Measurements from ENCODE around the gene DNAH10.

Gene DNAH10

GRCh38 chr12:123912415-123913380, 150.6 kb downstream of the DNAH10 start:
- TF ChIP-seq, protein P1, sequence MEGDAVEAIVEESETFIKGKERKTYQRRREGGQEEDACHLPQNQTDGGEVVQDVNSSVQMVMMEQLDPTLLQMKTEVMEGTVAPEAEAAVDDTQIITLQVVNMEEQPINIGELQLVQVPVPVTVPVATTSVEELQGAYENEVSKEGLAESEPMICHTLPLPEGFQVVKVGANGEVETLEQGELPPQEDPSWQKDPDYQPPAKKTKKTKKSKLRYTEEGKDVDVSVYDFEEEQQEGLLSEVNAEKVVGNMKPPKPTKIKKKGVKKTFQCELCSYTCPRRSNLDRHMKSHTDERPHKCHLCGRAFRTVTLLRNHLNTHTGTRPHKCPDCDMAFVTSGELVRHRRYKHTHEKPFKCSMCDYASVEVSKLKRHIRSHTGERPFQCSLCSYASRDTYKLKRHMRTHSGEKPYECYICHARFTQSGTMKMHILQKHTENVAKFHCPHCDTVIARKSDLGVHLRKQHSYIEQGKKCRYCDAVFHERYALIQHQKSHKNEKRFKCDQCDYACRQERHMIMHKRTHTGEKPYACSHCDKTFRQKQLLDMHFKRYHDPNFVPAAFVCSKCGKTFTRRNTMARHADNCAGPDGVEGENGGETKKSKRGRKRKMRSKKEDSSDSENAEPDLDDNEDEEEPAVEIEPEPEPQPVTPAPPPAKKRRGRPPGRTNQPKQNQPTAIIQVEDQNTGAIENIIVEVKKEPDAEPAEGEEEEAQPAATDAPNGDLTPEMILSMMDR (IDR thresholded peaks at IDR 0.05; ENCODE audit: low read depth, low read length), result no peak
- no peak for DNase-seq (ENCODE audit: low read depth in 2 of 2)
- no peak overlapping the region for H3K4me3 ChIP-seq (replicated peaks in 1 of 2; ENCODE audit: low read depth in 2 of 2, low read length in 2 of 2)

DNA sequence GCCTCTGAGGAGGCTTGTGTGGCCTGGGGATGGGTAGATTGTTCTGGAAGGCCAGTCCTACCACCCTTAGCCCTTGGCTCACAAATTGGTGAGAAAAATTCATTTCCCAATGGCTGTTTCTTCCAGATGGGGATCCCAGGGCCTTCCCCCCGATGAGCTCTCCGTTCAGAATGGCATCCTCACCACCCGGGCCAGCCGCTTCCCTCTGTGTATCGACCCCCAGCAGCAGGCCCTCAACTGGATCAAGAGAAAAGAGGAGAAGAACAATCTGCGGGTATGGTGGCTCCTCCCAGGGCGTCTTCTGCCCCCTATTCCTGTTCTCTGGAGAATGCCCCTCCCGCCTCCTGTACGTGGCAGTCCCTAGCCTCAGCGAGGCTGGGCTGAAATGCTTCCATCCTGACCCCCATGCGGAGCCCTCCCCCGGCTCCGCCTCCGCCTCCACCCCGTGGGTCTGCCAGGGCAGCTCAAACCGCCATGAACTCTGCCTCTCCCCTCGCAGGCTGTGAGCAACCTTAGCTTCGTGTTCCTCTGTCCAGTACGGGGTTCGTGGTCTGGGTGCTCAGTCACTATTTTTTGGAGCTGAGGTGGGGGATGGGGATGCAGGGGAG, 152.7 kb downstream of the DNAH10 start:
- TF ChIP-seq, protein P1 (IDR thresholded peaks at IDR 0.05; ENCODE audit: low read depth, low read length), result no peak
- H3K4me3 ChIP-seq (replicated peaks in 1 of 2; ENCODE audit: low read depth in 2 of 2, low read length in 2 of 2), result no peak overlapping the region
- DNase-seq (ENCODE audit: low read depth in 2 of 2), result no peak

GRCh38 chr12:123916729-123917128, 154.6 kb downstream of the DNAH10 start:
- DNase-seq (ENCODE audit: low read depth in 2 of 2), result no peak
- TF ChIP-seq, protein P1 (IDR thresholded peaks at IDR 0.05; ENCODE audit: low read depth, low read length), result no peak
- H3K4me3 ChIP-seq (replicated peaks in 1 of 2; ENCODE audit: low read depth in 2 of 2, low read length in 2 of 2), result no peak overlapping the region

- no peak for DNase-seq (ENCODE audit: low read depth in 2 of 2)
- TF ChIP-seq, protein P1 (IDR thresholded peaks at IDR 0.05; ENCODE audit: low read depth, low read length), result no peak
- H3K4me3 ChIP-seq (replicated peaks in 1 of 2; ENCODE audit: low read depth in 2 of 2, low read length in 2 of 2), result no peak overlapping the region
Measured at GRCh38 chr12:123917337-123917850, 155.3 kb downstream of the DNAH10 start.

DNA sequence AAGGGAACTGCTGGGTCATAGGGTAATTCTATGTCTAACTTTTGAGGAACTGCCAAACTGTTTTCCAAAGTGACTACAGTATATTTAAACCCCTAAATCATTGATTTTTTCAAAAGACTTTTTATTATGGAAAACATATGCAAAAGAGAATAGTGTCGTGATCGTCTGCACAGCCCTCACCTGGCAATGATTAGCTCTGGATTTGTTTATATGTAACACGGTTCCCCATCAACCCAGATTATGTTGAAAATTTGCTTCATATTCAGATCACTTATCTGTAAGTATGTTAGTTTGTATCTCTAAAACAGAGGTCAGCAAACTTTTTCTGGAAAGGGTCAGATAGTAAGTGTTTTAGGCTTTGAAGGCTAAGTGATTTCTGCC, 157.9 kb downstream of the DNAH10 start:
- TF ChIP-seq, protein P1 (IDR thresholded peaks at IDR 0.05; ENCODE audit: low read depth, low read length), result no peak
- DNase-seq (ENCODE audit: low read depth in 2 of 2), result no peak
- no peak overlapping the region for H3K4me3 ChIP-seq (replicated peaks in 1 of 2; ENCODE audit: low read depth in 2 of 2, low read length in 2 of 2)

DNA sequence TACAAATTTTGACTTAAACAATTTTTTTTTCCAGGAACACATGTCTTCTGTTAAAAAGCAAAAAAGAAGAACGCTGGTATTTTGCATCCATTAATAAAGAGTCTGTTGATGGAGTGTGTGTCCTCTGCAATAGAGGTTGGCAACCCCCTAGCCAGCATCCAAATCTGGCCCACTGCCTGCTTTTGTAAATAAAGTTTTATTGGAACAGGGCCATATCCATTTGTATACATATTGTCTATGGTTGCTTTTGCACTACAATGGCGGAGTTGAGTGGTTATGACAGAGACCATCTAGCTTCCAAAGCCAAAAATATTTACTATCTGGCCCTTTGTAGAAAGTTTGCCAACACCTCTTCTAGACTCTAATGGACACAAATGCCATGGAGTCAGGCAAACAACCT, 160.9 kb downstream of the DNAH10 start:
- no peak overlapping the region for H3K4me3 ChIP-seq (replicated peaks in 1 of 2; ENCODE audit: low read depth in 2 of 2, low read length in 2 of 2)
- DNase-seq (ENCODE audit: low read depth in 2 of 2), result no peak
- TF ChIP-seq, protein P1 (IDR thresholded peaks at IDR 0.05; ENCODE audit: low read depth, low read length), result no peak
